ENCODE data around the gene POC5. TPM values are rescaled to one million over a fixed set of nuclear protein-coding genes. Genes with fewer than 3 reads are reported as not detected.

The POC5 gene
- total RNA-seq, 1 experiment from 2014 or later, result 14.8 TPM

DNA sequence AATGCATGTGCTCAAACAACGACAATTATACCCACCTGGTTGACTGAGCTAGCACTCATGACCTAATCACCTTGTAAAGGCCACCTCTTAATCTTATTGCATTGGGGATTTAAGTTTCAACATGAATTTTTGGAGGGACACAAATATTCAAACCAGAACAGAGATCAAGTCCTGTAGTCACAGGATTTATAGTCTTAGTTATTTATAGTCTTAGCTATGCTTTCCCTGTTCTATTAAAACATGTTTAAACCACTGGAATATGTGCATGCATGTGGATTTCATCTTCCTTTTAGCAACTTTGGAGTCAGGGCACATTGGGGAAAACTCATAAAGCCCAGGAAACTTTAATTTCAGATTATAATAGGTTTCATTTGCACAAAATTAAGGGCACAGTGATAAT is 79.3 kb downstream of the POC5 start:
- BruUV-seq (replicated peaks), result no TSS peak
- H3K4me1 ChIP-seq (ENCODE audit: control insufficient read depth in 1 of 2, insufficient read depth in 2 of 2, low read length in 2 of 2), result peaks cover 0 to 13% of the 10 kb centered on the region in 2 experiments; a peak in 2 of 4 replicates
- no peaks in the 10 kb centered on the region for H3K36me3 ChIP-seq (ENCODE audit: control insufficient read depth in 1 of 2, insufficient read depth in 2 of 2, low read length in 2 of 2)
- no peak overlapping the region for H3K4me2 ChIP-seq (ENCODE audit: low read length)
- H3K9me3 ChIP-seq (ENCODE audit: control insufficient read depth in 1 of 2, insufficient read depth in 1 of 2, low read depth in 1 of 2, low read length in 2 of 2), result no peaks in the 10 kb centered on the region
- DNase-seq (ENCODE audit: low read depth, low spot score) (no peak), ATAC-seq (no peak)
- POLR2A ChIA-PET, result no interaction called here
- TF ChIP-seq, protein P1, sequence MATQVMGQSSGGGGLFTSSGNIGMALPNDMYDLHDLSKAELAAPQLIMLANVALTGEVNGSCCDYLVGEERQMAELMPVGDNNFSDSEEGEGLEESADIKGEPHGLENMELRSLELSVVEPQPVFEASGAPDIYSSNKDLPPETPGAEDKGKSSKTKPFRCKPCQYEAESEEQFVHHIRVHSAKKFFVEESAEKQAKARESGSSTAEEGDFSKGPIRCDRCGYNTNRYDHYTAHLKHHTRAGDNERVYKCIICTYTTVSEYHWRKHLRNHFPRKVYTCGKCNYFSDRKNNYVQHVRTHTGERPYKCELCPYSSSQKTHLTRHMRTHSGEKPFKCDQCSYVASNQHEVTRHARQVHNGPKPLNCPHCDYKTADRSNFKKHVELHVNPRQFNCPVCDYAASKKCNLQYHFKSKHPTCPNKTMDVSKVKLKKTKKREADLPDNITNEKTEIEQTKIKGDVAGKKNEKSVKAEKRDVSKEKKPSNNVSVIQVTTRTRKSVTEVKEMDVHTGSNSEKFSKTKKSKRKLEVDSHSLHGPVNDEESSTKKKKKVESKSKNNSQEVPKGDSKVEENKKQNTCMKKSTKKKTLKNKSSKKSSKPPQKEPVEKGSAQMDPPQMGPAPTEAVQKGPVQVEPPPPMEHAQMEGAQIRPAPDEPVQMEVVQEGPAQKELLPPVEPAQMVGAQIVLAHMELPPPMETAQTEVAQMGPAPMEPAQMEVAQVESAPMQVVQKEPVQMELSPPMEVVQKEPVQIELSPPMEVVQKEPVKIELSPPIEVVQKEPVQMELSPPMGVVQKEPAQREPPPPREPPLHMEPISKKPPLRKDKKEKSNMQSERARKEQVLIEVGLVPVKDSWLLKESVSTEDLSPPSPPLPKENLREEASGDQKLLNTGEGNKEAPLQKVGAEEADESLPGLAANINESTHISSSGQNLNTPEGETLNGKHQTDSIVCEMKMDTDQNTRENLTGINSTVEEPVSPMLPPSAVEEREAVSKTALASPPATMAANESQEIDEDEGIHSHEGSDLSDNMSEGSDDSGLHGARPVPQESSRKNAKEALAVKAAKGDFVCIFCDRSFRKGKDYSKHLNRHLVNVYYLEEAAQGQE (IDR thresholded peaks at IDR 0.05; ENCODE audit: low read depth), result no peak
- TF ChIP-seq, protein P2, sequence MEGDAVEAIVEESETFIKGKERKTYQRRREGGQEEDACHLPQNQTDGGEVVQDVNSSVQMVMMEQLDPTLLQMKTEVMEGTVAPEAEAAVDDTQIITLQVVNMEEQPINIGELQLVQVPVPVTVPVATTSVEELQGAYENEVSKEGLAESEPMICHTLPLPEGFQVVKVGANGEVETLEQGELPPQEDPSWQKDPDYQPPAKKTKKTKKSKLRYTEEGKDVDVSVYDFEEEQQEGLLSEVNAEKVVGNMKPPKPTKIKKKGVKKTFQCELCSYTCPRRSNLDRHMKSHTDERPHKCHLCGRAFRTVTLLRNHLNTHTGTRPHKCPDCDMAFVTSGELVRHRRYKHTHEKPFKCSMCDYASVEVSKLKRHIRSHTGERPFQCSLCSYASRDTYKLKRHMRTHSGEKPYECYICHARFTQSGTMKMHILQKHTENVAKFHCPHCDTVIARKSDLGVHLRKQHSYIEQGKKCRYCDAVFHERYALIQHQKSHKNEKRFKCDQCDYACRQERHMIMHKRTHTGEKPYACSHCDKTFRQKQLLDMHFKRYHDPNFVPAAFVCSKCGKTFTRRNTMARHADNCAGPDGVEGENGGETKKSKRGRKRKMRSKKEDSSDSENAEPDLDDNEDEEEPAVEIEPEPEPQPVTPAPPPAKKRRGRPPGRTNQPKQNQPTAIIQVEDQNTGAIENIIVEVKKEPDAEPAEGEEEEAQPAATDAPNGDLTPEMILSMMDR (IDR thresholded peaks at IDR 0.05 in 2 of 3, conservative IDR thresholded peaks at IDR 0.05 in 1 of 3; ENCODE audit: borderline replicate concordance in 1 of 3, insufficient read depth in 1 of 3, low read depth in 2 of 3, low read length in 2 of 3), result no peak
- TF ChIP-seq EGR1 (IDR thresholded peaks at IDR 0.05; ENCODE audit: low read depth) (no peak), FOSL1 (IDR thresholded peaks at IDR 0.05; ENCODE audit: low read depth) (no peak), ZFX (IDR thresholded peaks at IDR 0.05) (no peak), SIN3A (IDR thresholded peaks at IDR 0.05; ENCODE audit: low read depth) (no peak), SRF (IDR thresholded peaks at IDR 0.05; ENCODE audit: low read depth) (no peak), EZH2 (IDR thresholded peaks at IDR 0.05) (no peak), CEBPB (IDR thresholded peaks at IDR 0.05; ENCODE audit: low read depth) (no peak), EZH2phosphoT487 (IDR thresholded peaks at IDR 0.05; ENCODE audit: borderline replicate concordance) (no peak), ELF1 (IDR thresholded peaks at IDR 0.05; ENCODE audit: borderline replicate concordance, low read depth) (no peak), JUND (IDR thresholded peaks at IDR 0.05) (no peak)
- TF ChIP-seq, protein P3, sequence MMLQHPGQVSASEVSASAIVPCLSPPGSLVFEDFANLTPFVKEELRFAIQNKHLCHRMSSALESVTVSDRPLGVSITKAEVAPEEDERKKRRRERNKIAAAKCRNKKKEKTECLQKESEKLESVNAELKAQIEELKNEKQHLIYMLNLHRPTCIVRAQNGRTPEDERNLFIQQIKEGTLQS (IDR thresholded peaks at IDR 0.05), result no peak
- TF ChIP-seq, protein P4, sequence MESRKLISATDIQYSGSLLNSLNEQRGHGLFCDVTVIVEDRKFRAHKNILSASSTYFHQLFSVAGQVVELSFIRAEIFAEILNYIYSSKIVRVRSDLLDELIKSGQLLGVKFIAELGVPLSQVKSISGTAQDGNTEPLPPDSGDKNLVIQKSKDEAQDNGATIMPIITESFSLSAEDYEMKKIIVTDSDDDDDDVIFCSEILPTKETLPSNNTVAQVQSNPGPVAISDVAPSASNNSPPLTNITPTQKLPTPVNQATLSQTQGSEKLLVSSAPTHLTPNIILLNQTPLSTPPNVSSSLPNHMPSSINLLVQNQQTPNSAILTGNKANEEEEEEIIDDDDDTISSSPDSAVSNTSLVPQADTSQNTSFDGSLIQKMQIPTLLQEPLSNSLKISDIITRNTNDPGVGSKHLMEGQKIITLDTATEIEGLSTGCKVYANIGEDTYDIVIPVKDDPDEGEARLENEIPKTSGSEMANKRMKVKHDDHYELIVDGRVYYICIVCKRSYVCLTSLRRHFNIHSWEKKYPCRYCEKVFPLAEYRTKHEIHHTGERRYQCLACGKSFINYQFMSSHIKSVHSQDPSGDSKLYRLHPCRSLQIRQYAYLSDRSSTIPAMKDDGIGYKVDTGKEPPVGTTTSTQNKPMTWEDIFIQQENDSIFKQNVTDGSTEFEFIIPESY (IDR thresholded peaks at IDR 0.05; ENCODE audit: extremely low read depth, insufficient replicate concordance, low read length), result no peak
- no peaks in the 10 kb centered on the region for H4K20me1 ChIP-seq (ENCODE audit: insufficient read depth)
- RAD21 ChIA-PET (ENCODE audit: low non-redundant PET in 1 of 2, low total read pairs in 2 of 2, uncharacterized antibody in 2 of 2, unreplicated experiment in 2 of 2), result no interaction called here
- H3K9ac ChIP-seq (ENCODE audit: low read length), result no peak overlapping the region
- no peaks in the 10 kb centered on the region for H3K27me3 ChIP-seq (ENCODE audit: insufficient read depth, low read length)
- no peak overlapping the region for H3K4me3 ChIP-seq (replicated peaks in 1 of 2; ENCODE audit: low read depth in 1 of 2, low read length in 2 of 2)
- CTCF ChIA-PET, result no interaction called here
- no peaks in the 10 kb centered on the region for H3K9me2 ChIP-seq (ENCODE audit: insufficient read depth)
- intact Hi-C loops (cut with micrococcal nuclease), result no loop called here
- H3K27ac ChIP-seq (ENCODE audit: low read depth, low read length), result no peak overlapping the region
- H3K79me2 ChIP-seq (ENCODE audit: insufficient read depth, low read length), result no peaks in the 10 kb centered on the region
- no peak overlapping the region for H2AFZ ChIP-seq (ENCODE audit: low read depth, low read length, poor library complexity, severe bottlenecking)
